Esophagus squamous epithelium (tissue), 5 donors: ENCODE results near the gene C11orf86. TPM values are rescaled to one million over a fixed set of nuclear protein-coding genes. Genes with fewer than 3 reads are reported as not detected.

ENCODE experiments used
- DNase-seq: peaks from one replicate; lab custom pipeline; 2025; lab: John Stamatoyannopoulos, UW
- H3K27ac ChIP-seq, 4 donors: fragments of 200-600 bp; sonication (generic); one replicate each; pipeline ENCODE4 v1.5.1; 2016 to 2019; ENCODE audit warnings: mild to moderate bottlenecking in 1 of 4
- H3K27me3 ChIP-seq, 4 donors: fragments of 200-600 bp; sonication (generic); 1 replicate in 3 of 4; 2 replicates in 1 of 4; pipeline versions ENCODE4 v1.5.1 to v1.6.0; 2017 to 2021; ENCODE audit warnings: antibody characterized with exemption in 1 of 4
- H3K36me3 ChIP-seq, 3 donors: fragments of 200-600 bp; sonication (generic); one replicate each; pipeline ENCODE4 v1.5.1; 2016 to 2019
- H3K4me1 ChIP-seq, 3 donors: fragments of 200-600 bp; sonication (generic); one replicate each; pipeline ENCODE4 v1.5.1; 2017 to 2019
- H3K4me3 ChIP-seq, 4 donors: fragments of 200-600 bp; sonication (generic); 1 replicate in 3 of 4; 2 replicates in 1 of 4; pipeline ENCODE4 v1.5.1; 2016 to 2019; ENCODE audit warnings: mild to moderate bottlenecking in 2 of 4, moderate library complexity in 1 of 4
- H3K9me3 ChIP-seq, 3 donors: fragments of 200-600 bp; sonication (generic); one replicate each; pipeline ENCODE4 v1.5.1; 2016 to 2019
- CTCF ChIP-seq, 6 experiments: fragments of 450-650 bp in 4 of 6; fragments of 200-600 bp in 2 of 6; sonication (generic) in 2 of 6; IDR thresholded peaks; one replicate each; pipeline ENCODE4 v1.5.1; 2016 to 2019; ENCODE audit warnings: antibody characterized with exemption in 6 of 6, mild to moderate bottlenecking in 4 of 6, moderate library complexity in 4 of 6
- POLR2A ChIP-seq, 4 donors: fragments of 450-650 bp; IDR thresholded peaks; one replicate each; pipeline ENCODE4 v1.6.1; 2017; ENCODE audit warnings: antibody characterized with exemption in 4 of 4, mild to moderate bottlenecking in 4 of 4, moderate library complexity in 3 of 4
- WGBS, 2 donors: methylation state at CpG; one replicate each; pipeline ENCODE4 v1.1.5; 2018; 5-methylcytosine and 5-hydroxymethylcytosine counted together
- intact Hi-C: fragments of 100-400 bp; cut with DNase I; formaldehyde crosslinking; loops from one replicate; pipeline ENCODE4 v1.15.0; 2022
- total RNA-seq, 4 donors: library from RNA; depleted of rRNA; stranded (reverse); fragments of >200 nt; gene quantifications; one replicate each; pipeline ENCODE4 v1.1.0, GENCODE V29; 2016
- donor health status: DM: yes; HTN: yes; CAD: no.

C11orf86 gene
- total RNA-seq, 4 donors from 2014 or later = not detected

- Histone ChIP-seq H3K27me3 (no peaks in the 10 kb centered on the region), H3K36me3 (no peaks in the 10 kb centered on the region), H3K4me1 (peaks cover 13 to 46% (median 17%) of the 10 kb centered on the region in 3 donors), H3K9me3 (peaks cover 0 to 6% (median 0%) of the 10 kb centered on the region in 3 donors), H3K4me3 (no peak overlapping the region), H3K27ac (no peak overlapping the region)
- 68 to 80% methylated on average over 4 to 5 of the region's 5 CpGs for WGBS, 2 donors
- TF ChIP-seq CTCF (IDR thresholded peaks at IDR 0.05) (no peak), POLR2A (IDR thresholded peaks at IDR 0.05) (no peak)
- intact Hi-C loops = no loop called here
- DNase-seq = no peak
Observed at GRCh38 chr11:66983275-66983924, 8.3 kb downstream of the C11orf86 start.

- Histone ChIP-seq H3K4me1 (peaks cover 13 to 46% (median 17%) of the 10 kb centered on the region in 3 donors), H3K36me3 (no peaks in the 10 kb centered on the region), H3K27me3 (no peaks in the 10 kb centered on the region), H3K4me3 (no peak overlapping the region), H3K9me3 (no peaks in the 10 kb centered on the region), H3K27ac (no peak overlapping the region)
- WGBS, 2 donors = 67 to 87% methylated on average over 3 to 4 of the region's 8 CpGs
- DNase-seq = no peak
- intact Hi-C loops = no loop called here
- TF ChIP-seq CTCF (IDR thresholded peaks at IDR 0.05) = no peak
- no peak for TF ChIP-seq POLR2A (IDR thresholded peaks at IDR 0.05)
Observed at GRCh38 chr11:66985508-66986177, 10.5 kb downstream of the C11orf86 start.

- DNase-seq = no peak
- Histone ChIP-seq H3K9me3 (no peaks in the 10 kb centered on the region), H3K36me3 (no peaks in the 10 kb centered on the region), H3K27me3 (no peaks in the 10 kb centered on the region), H3K27ac (no peak overlapping the region), H3K4me1 (peaks cover 13 to 45% (median 17%) of the 10 kb centered on the region in 3 donors), H3K4me3 (no peak overlapping the region)
- intact Hi-C loops = no loop called here
- no peak for TF ChIP-seq POLR2A (IDR thresholded peaks at IDR 0.05)
- no peak for TF ChIP-seq CTCF (IDR thresholded peaks at IDR 0.05)
- WGBS, 2 donors = 65% methylated on average over 3 of the region's 7 CpGs; no CpG with 5 or more reads in 1 of the 2 donors
Observed at GRCh38 chr11:66986178-66986545, 11.1 kb downstream of the C11orf86 start.

- 38 to 68% methylated on average over 2 to 4 of the region's 6 CpGs for WGBS, 2 donors
- H3K36me3 ChIP-seq = no peaks in the 10 kb centered on the region
- DNase-seq = no peak
- H3K27ac ChIP-seq = no peak overlapping the region
- TF ChIP-seq POLR2A (IDR thresholded peaks at IDR 0.05) (no peak), CTCF (IDR thresholded peaks at IDR 0.05) (no peak)
- H3K4me1 ChIP-seq = peaks cover 7 to 34% (median 8%) of the 10 kb centered on the region in 3 donors
- H3K27me3 ChIP-seq = no peaks in the 10 kb centered on the region
- no peak overlapping the region for H3K4me3 ChIP-seq
- intact Hi-C loops = no loop called here
- H3K9me3 ChIP-seq = no peaks in the 10 kb centered on the region
Observed at GRCh38 chr11:66987158-66987620, 12.1 kb downstream of the C11orf86 start.
